Endodermal cell (in vitro differentiated cells): ENCODE results near the gene OR4Q2. TPM values are rescaled to one million over a fixed set of nuclear protein-coding genes. Genes with fewer than 3 reads are reported as not detected.

Source experiments
- DNase-seq: peaks from one replicate; pipeline ENCODE4 v3.0.0-alpha.2; 2017
- H3K27ac ChIP-seq: 2 replicates; pipeline ENCODE4 v1.5.1; 2013; ENCODE audit warnings: mild to moderate bottlenecking, low read depth, low read length, moderate library complexity
- H3K27me3 ChIP-seq: 2 replicates; pipeline ENCODE4 v1.6.1; 2013; ENCODE audit warnings: mild to moderate bottlenecking, low read length, moderate library complexity; ENCODE audit not compliant: insufficient read depth, control insufficient read depth, poor library complexity, severe bottlenecking
- H3K36me3 ChIP-seq: 2 replicates; pipeline ENCODE4 v1.7.0; 2013; ENCODE audit warnings: mild to moderate bottlenecking, low read length, moderate library complexity; ENCODE audit not compliant: control insufficient read depth, insufficient read depth
- H3K4me1 ChIP-seq: one replicate; pipeline ENCODE4 v1.7.0; 2013; ENCODE audit warnings: low read length; ENCODE audit not compliant: control insufficient read depth, insufficient read depth
- H3K4me3 ChIP-seq: 2 replicates; pipeline ENCODE4 v1.5.1; 2013; ENCODE audit warnings: mild to moderate bottlenecking, low read length, moderate library complexity
- H3K9ac ChIP-seq: 2 replicates; pipeline ENCODE4 v1.6.1; 2013; ENCODE audit warnings: mild to moderate bottlenecking, low read length, moderate library complexity; ENCODE audit not compliant: poor library complexity, severe bottlenecking; ENCODE audit errors: extremely low read depth
- H3K9me3 ChIP-seq: 2 replicates; pipeline ENCODE4 v1.6.1; 2013; ENCODE audit warnings: mild to moderate bottlenecking, low read length, moderate library complexity; ENCODE audit not compliant: control insufficient read depth
- H3K27ac Mint-ChIP-seq: 2 replicates; pipeline ENCODE4 v1.8.0; 2020; ENCODE audit warnings: mixed read lengths
- H3K27me3 Mint-ChIP-seq: 2 replicates; pipeline ENCODE4 v1.8.0; 2021; ENCODE audit warnings: mild to moderate bottlenecking, mixed read lengths; ENCODE audit not compliant: insufficient read depth
- H3K36me3 Mint-ChIP-seq: 2 replicates; pipeline ENCODE4 v1.8.0; 2020; ENCODE audit warnings: low read depth, mixed read lengths
- H3K4me1 Mint-ChIP-seq: 2 replicates; pipeline ENCODE4 v1.8.0; 2020; ENCODE audit warnings: mixed read lengths
- H3K4me3 Mint-ChIP-seq: 2 replicates; pipeline ENCODE4 v1.8.0; 2020; ENCODE audit warnings: mild to moderate bottlenecking, moderate library complexity, mixed read lengths
- H3K9me3 Mint-ChIP-seq: 2 replicates; pipeline ENCODE4 v1.8.0; 2020; ENCODE audit warnings: mild to moderate bottlenecking, mixed read lengths
- WGBS, 2 experiments: methylation state at CpG; one replicate each; pipeline versions ENCODE4 v1.1.5 to v1.1.7; 2013; ENCODE audit warnings: missing lambda C conversion rate in 2 of 2, mixed read lengths in 1 of 2; ENCODE audit not compliant: insufficient coverage in 1 of 2, insufficient read length in 1 of 2; 5-methylcytosine and 5-hydroxymethylcytosine counted together
- total RNA-seq, 2 donors: library from RNA; stranded (reverse); fragmentation: NEBNext Ultra II Directional in 1 of 2; extraction: Animal tissue kit (Norgen Biotek cat#: 25700) in 1 of 2; gene quantifications; 2 replicates in 1 of 2; 3 replicates in 1 of 2; pipeline ENCODE4 v1.2.1, GENCODE V29; 2021
- TF ChIP-seq, protein P1 (sequence below): fragments of 200-600 bp; sonication (generic); conservative IDR thresholded peaks from 2 replicates; pipeline ENCODE4 v1.5.0; 2021; ENCODE audit warnings: antibody characterized with exemption, mild to moderate bottlenecking

The OR4Q2 gene
- total RNA-seq, 2 donors from 2014 or later, result not detected

DNA sequence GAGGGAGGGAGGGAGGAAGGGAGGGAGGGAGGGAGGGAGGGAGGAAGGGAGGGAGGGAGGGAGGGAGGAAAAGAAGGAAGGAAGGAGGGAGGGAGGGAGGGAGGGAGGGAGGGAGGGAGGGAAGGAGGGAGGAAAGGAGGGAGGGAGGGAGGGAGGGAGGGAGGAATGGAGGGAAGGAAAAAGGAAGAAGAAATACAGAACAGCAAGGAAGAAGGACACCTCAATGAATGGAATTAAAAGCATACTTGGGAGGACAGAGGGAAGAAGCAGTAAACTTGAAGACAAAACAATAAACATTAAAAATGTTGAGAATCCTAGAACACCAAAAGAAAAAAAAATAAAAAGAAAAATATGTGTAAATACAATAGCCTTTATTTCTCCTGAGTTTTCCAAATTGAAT lies 6.2 kb downstream of the OR4Q2 start:
- Histone ChIP-seq H3K4me1 (no peaks in the 10 kb centered on the region), H3K4me3 (no peak overlapping the region), H3K27me3 (no peaks in the 10 kb centered on the region), H3K9me3 (peaks cover 80% of the 10 kb centered on the region), H3K9ac (no peak overlapping the region), H3K27ac (no peak overlapping the region), H3K36me3 (no peaks in the 10 kb centered on the region)
- Mint-ChIP-seq H3K4me3 (no peak overlapping the region), H3K9me3 (peaks cover 67% of the 10 kb centered on the region), H3K27me3 (no peaks in the 10 kb centered on the region), H3K4me1 (no peaks in the 10 kb centered on the region), H3K27ac (no peak overlapping the region), H3K36me3 (no peaks in the 10 kb centered on the region)
- no peak for DNase-seq
- TF ChIP-seq, protein P1, sequence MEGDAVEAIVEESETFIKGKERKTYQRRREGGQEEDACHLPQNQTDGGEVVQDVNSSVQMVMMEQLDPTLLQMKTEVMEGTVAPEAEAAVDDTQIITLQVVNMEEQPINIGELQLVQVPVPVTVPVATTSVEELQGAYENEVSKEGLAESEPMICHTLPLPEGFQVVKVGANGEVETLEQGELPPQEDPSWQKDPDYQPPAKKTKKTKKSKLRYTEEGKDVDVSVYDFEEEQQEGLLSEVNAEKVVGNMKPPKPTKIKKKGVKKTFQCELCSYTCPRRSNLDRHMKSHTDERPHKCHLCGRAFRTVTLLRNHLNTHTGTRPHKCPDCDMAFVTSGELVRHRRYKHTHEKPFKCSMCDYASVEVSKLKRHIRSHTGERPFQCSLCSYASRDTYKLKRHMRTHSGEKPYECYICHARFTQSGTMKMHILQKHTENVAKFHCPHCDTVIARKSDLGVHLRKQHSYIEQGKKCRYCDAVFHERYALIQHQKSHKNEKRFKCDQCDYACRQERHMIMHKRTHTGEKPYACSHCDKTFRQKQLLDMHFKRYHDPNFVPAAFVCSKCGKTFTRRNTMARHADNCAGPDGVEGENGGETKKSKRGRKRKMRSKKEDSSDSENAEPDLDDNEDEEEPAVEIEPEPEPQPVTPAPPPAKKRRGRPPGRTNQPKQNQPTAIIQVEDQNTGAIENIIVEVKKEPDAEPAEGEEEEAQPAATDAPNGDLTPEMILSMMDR, result no peak

DNA sequence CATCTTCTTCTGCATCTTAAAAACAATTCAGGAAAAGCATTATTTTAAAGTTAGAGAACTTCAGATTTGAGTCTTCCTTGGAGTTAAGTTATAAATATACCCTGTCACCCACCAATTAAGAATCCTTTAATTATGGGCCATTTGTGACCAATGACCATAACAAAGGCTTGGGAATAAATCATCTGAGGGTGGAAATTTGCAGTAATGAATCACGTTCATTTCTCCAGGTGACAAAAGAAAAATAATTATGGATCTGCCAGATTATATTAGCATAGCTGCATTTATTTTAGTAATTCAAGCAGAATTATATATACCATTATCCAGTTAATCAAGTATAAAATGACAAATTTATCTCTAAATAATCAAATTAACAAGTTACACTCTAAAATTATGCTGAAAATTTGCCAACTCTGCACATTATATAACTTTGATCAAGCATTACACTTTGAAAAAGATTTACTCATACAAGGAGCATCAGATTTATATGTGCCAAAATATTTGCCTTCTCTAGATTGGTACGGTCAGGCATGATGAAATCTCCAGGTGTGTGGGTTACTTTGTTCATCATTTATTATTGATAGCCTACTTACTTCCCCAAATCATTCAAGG lies 17.4 kb downstream of the OR4Q2 start, which contains the start of gene OR4K14:
OR4K14 (minus strand) TSS at position 51 of the 609 bp plus-strand sequence. CDS start 4,114 bp downstream, outside the sequence.
- Mint-ChIP-seq H3K36me3 (no peaks in the 10 kb centered on the region), H3K27me3 (no peaks in the 10 kb centered on the region), H3K27ac (no peak within 1 kb of the TSS), H3K4me1 (no peaks in the 10 kb centered on the region), H3K9me3 (peaks cover 80% of the 10 kb centered on the region), H3K4me3 (no peak within 1 kb of the TSS)
- peaks cover 73% of the 10 kb centered on the region for H3K9me3 ChIP-seq
- H3K27me3 ChIP-seq, result no peaks in the 10 kb centered on the region
- H3K9ac ChIP-seq, result no peak within 1 kb of the TSS
- H3K36me3 ChIP-seq, result no peaks in the 10 kb centered on the region
- 75% methylated on average over 1 of the region's 2 CpGs; no CpG with 5 or more reads in 1 of the 2 experiments for WGBS, 2 experiments
- no peak within 1 kb of the TSS for H3K4me3 ChIP-seq
- no peaks in the 10 kb centered on the region for H3K4me1 ChIP-seq
- no peak within 1 kb of the TSS for H3K27ac ChIP-seq
- TF ChIP-seq, protein P1, result no peak
- DNase-seq, result no peak

DNA sequence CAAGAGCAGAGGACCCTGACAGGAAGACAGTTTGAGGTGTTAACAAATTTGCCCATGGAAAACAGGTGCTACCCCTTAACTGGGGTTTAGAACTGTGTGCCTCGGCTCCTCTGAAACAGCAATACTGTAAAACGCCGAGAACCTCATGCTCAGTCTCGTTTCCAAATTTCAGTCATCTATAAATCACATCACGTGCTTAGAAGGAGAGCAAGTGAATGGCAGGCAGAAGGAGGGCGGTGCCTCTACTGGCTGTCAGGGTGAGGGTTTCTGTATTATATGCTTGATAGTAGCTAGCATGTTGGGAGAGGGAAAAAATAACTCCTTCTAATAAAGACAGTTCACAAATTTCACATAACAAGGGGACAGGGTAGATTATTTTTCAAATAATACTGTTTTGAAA lies 29.1 kb downstream of the OR4Q2 start:
- no peaks in the 10 kb centered on the region for H3K4me1 ChIP-seq
- no peak overlapping the region for H3K4me3 Mint-ChIP-seq
- H3K27ac ChIP-seq, result no peak overlapping the region
- no peaks in the 10 kb centered on the region for H3K36me3 Mint-ChIP-seq
- H3K9me3 ChIP-seq, result peaks cover 67% of the 10 kb centered on the region
- peaks cover 78% of the 10 kb centered on the region for H3K9me3 Mint-ChIP-seq
- H3K4me1 Mint-ChIP-seq, result no peaks in the 10 kb centered on the region
- DNase-seq, result no peak
- H3K27ac Mint-ChIP-seq, result no peak overlapping the region
- H3K27me3 ChIP-seq, result no peaks in the 10 kb centered on the region
- TF ChIP-seq, protein P1, result no peak
- no peak overlapping the region for H3K4me3 ChIP-seq
- H3K27me3 Mint-ChIP-seq, result no peaks in the 10 kb centered on the region
- WGBS, 2 experiments, result 87% methylated on average over 5 of the region's 6 CpGs; no CpG with 5 or more reads in 1 of the 2 experiments
- no peaks in the 10 kb centered on the region for H3K36me3 ChIP-seq
- no peak overlapping the region for H3K9ac ChIP-seq
